ENCODE results near the gene MICALL2.

The MICALL2 gene

DNA sequence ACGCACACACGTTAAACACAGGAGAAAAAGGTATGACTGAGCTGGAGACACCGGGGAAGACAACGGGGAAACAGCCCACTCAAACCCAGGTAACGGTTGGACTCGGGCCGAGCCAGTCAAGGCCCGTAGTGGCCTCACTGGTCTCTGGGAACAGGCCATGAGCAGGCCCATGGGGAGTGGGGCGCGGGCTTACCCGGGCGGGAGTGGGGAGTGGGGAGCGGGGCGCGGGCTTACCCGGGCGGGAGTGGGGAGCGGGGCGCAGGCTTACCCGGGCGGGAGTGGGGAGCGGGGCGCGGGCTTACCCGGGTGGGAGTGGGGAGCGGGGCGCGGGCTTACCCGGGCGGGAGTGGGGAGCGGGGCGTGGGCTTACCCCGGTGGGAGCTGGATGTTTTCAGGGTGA, 33.4 kb upstream of the MICALL2 start:
- DNase-seq, result no peak

DNA sequence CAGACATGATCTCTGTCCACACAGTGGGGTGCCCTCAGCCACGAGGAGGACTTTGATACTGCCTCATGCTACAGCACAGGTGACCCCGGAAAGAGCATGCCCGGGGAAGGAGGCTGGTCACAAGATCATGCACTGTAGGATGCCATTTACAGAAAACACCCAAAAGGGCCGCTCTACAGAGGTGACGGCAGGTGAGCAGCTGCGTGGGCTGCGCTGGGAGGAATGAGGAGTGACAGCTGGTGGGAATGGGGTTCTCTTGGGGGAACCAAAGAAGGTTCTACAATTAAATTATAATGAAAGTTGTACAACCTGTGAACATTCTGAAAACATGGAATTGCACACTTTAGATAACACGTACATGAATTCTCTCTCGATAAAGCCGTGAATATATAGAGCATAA, 33.0 kb upstream of the MICALL2 start:
- DNase-seq, result no peak

DNA sequence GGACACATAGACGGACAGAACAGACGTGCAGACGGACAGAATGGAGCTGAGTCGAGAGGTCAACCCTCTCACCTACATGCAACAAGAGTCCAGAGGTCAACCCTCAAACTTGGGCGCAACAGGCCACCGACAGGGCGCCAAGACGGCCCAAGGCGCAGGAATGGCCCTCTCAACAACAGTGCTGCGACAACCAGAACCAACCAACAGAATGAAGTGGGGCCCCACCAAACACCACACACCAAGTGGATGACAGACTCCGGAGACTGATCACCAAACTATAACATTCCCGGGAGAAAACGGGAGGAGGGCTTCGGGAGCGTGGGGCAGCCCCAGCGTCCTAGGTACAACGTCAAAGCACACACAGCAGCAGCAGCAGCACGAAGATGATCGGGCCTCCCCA, 31.6 kb upstream of the MICALL2 start:
- DNase-seq, result no peak

DNA sequence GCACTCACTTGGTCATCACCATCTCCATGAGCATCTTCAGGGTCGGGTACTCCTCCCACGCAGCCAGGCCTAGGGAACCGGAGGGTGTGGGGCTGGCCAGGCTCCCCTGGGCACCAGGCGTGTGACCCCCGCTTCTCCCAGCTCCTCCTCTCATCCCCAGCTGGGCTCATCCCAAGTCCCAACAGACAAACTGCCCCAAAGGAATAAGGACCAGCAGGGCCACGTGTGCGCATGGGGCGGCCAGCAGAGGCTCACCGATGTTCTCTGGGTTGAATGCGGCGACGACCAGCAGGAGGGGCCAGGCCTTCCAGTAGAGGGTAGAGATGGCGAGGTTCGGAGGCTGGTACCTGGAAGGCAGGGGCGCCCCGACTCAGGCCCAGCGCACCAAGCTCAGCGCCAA, 30.1 kb upstream of the MICALL2 start:
- no peak for DNase-seq

DNA sequence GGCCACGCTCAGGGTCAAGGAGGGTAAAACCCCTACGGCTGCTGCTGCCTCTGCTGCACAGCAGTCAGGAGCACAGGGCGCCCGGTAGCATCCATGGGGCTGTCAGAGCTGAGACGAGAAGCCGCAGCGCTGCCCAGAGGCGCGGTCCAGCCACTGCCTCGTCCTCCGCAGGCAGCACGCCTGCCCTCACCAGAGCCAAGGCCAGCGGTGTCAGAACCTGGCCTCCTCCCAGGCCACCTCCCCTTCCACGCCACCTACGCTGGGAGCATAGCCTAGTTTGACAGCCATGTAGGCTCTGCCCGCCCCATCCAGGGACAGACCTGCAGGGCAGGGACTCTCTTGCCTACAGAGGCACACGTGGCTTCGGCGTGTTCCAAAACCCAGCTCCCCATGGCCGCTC, 28.7 kb upstream of the MICALL2 start:
- no peak for DNase-seq

DNA sequence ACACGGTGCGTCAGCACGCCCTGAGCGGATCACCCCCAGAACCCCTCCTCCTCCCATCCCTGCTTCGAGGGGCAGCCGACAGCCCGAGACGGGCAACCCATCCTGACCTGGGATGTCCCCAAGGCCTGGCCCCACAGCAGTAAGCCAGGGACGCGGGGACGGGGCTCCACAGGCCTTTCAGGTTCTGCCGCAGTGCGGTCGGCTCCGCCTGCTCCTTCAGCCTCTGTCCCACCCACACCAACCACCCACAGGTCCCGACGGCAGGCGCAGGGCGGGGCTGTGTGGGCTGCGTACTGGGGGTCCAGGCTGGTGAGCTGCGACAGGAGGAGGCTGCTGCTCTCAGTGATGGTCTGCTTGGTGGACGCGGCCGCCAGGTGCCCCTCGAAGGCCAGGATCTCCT, 28.2 kb upstream of the MICALL2 start:
- DNase-seq, result no peak

DNA sequence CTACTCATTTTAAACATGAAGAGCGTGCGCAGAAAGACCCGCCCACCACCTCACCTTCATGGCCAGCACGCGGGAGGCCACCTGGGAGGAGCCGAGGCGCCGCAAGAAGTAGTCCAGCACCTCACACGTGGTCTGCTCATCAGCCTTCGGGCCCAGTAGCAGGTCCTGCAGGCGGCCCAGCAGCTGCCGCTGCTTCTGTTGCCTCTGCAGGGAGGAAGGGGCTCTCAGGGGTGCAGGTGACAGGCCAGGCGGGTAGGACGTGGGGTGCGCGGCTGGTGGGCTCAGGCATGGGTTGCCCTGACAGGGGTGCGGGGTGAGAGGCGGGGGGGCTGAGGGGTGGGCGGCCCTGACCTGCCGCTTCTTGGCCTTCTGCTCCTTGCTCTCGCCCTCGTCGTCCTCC, 27.3 kb upstream of the MICALL2 start:
- DNase-seq, result no peak

DNA sequence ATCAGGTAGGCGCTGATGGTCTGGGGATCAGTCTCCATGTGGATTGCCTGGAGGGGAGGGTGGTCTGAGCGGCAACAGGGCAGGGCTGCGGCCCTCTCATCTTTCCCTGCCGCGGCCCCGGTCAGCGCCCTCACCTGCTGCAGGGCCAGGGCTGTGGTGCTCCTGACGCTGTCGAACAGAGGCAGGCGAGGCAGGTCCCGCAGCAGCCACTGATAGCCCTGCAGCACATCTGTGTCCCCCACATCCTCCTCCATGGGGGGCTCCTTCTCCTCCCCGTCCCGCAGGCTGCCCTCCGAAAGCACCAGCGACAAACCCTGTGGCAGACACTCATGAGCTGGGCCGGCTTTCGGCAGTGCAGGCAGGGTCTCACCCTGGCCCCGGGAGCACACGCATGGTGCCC, 25.9 kb upstream of the MICALL2 start:
- DNase-seq, result no peak

DNA sequence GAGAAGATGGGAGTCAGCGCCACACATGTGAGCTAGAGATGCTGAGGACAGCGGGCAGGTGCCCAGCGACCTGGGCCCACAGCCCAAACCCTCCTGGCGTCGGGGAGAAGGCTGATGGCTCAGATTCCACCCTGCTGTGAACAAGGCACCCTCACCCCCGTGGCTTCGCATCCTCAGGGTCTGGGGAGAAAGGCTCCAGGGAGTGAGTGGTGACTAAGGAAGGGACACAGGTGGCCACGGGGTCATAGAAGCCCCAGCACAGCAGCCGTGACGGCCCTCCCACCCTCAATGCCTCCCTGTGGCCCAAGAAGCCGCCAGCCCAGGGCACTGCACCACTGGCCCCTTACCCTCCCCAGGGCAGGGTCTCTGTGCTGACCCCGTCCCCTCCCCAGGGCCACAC, 25.3 kb upstream of the MICALL2 start:
- no peak for DNase-seq

DNA sequence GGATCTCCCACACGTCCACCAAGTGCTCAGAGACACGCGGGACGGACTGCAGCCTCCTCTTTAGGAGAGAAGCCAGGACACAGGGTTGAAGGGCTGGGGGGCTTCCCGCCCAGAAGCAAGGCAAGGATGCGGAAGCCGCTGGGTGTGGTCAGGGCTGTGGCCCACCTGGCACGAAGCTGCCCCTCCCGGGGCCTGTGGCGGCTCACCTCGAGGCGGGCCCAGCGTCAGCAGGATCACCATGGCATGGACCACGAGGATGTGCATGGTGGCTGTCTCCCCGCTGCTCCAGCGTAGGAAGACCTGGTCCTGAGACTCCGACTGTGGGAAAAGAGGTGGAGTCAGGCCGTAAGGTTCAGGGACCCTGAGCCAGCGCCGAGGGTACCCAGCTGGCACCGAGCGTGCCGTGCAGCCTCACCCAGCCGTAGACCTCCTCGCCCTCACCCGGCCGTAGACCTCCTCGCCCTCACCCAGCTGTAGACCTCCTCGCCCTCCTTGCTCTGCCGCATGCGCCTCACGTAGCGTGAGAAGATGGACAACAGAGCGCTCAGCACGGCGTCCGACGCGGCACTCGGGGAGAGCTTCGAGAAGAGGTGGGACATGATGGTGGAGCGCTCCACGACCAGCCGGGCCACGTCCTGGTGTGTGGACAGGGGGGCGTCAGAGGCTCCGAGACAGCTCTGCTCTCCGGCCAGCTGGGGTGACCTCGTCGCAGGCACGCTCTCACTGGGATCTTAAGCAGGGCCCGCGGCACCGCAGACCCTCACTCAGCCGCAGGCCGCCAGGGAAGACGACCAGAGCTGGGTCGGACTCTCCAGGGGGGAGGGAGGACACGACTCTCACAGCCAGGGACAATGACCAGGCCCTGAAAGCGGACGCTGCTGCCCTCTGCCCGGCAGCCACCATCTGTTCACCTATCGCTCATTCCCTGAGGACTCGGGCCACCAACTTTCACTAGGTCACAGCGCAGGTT, 24.6 kb upstream of the MICALL2 start:
- no peak for DNase-seq

DNA sequence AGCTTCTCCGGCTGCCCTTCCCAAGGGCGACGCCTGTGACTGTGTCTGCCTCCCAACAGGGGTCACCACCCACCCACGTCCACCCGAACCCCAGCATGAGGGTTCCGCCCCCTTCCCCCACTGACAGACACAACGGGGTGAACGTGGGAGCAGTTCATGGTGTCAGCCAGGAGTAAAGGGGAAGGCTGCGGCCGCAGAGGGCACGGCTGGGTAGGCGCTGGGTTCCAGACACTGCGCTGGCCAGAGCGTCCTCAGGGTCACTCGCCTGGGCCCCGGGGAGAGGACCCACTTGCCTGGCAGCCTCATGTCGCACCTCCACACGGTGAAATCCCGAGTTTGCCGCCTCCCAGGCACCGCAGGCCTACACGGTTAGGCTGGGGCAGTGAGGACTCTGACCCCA, 23.8 kb upstream of the MICALL2 start:
- DNase-seq, result no peak

DNA sequence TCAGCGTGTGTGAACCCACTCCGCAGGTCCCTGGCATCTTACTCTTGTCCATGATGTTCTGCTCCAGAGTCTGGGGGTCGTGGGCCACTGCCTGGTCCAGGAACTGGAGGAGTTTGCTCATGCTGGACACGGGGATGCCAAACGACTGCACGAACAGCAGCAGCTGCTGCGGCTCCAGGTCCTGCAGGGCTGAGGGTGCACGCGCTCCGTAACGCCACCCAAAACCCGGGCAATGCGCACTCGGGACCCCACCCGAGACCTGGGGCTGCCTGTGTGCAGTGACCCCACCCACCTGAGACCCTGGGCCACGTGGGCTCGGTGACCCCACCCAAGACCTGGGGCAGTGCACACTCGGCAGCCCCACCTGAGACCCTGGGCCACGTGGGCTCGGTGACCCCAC, 22.0 kb upstream of the MICALL2 start:
- no peak for DNase-seq

DNA sequence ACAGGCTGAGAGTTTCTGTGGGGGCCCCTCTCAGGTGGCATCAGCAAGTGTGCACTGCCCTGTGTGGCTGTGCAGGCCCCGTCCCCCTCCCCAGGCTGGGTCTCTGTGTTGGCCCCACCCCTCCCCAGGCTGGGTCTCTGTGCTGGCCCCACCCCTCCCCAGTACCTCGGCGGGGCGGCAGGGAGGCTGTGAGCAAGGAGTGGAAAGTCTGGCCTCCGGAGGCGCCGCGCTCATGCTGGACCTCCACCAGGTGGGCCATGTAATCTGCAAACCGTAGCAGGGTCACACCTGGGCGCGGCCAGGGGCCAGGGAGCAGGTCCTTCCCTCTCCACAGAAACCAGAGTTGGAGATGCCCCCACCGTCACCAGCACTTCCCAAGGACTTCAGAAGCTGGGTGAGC, 21.4 kb upstream of the MICALL2 start:
- DNase-seq, result no peak

DNA sequence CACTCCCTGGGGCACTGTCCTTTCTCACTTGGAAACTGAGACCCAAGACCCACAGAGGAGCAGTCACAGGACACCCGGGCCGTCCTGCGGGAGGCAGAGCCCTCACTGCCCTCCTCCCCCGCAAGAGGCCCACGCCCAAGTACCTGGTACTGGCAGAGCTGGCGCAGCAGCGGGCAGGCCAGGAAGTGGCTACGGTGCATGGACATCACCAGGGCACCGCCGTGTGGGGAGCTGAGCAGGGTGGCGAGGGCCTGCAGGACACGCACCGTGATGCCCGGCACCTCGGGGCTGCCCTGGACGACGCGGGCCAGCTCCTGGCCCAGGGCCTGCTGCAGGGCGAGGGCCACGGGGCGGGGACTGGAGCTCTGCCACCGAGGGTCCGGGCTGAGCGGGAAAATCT, 20.0 kb upstream of the MICALL2 start:
- DNase-seq, result no peak

DNA sequence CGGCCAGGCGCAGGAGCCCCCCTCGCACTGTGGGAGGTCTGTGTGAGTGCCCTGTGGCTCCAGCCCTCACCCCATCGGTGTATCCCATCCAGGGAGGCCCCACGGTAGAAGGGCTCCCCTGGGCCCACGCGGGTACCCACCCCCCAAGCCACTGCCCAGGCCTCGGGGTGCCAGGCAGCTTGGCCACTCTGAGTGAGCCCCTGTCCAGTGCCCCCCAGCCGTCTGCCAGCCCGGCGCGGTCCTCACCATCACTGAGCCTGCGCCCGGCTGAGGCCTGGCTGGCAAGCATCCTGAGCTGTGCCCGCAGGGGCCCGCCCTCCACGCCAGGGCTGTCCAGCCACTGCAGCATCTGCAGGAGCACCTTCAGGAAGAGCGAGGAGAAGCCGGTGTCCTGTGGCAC, 19.2 kb upstream of the MICALL2 start:
- DNase-seq, result no peak

DNA sequence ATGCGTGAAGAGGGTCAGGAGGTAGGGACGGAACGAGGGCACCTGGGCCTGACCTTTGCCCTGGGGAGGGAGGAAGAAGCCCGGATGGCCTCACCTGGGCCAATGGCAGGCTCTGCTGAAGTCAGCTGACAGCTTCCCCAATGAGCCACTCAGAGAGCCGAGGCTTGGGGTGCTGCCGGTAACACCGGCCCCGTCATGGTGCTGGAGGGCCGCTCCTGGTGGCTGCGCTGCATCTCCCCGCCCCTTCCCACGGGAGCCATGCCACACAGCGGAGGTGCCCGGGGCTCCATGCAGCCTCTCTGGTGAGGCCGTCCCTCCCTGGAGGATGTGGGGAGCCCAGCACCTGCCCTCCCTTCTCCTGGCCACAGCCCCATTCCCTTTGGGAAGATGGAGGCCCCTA, 17.6 kb upstream of the MICALL2 start:
- DNase-seq, result no peak

DNA sequence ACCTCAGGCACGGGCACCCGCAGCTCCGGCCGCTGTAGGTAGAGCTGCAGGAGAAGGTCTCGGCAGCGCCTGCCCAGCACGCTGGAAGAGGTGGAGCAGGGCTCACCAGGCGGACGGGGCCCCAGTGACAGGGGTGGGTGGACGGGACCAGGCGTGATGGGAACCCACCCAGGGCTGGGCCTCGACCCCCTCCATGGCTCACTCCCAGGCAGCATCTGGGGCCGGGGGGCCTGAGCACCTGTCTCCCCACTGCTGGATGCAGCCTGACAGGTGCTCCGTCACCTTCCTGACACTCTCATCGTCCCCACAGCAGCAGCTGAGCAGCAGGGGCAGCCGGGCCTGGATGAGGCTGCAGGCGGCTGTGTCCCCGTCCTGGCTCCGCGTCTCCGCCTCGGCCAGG, 16.7 kb upstream of the MICALL2 start:
- no peak for DNase-seq

DNA sequence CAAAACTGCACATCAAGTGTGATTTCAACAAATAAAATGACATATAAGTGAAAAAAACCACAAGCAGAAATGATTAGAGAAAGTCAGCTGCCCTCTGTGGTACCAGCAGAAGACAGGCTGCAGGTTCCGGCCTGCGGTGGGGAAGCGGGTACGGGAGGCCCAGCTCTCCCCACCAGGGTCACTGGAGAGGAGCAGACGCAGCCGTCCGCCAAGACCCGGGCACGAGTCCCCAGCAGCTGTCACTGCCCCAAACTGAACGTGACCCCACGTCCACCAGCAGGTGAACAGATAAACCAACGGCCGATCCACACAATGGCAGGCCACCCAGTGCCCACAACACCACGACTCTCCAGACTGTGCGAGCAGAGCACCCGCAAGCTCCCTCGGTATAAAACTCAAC, 16.1 kb upstream of the MICALL2 start:
- no peak for DNase-seq

DNA sequence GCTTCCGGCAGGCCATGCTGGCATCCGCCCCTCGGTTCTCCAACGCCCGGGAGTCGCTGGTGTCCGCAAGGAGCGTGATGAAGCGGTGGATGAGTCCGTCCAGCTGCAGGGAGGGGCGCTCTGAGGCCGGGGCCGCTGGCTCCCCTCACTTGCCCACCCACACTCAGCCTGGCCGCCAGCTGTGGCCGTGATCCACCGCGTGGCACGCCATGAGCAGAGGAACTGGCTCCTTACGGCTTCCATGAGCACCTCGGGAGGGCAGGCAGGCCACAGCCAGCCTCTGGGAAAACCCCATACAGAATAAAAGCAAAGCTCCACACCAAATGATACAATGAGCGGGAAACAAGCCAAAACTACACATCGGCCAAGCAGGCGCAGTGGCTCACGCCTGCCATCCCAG, 15.5 kb upstream of the MICALL2 start:
- no peak for DNase-seq

DNA sequence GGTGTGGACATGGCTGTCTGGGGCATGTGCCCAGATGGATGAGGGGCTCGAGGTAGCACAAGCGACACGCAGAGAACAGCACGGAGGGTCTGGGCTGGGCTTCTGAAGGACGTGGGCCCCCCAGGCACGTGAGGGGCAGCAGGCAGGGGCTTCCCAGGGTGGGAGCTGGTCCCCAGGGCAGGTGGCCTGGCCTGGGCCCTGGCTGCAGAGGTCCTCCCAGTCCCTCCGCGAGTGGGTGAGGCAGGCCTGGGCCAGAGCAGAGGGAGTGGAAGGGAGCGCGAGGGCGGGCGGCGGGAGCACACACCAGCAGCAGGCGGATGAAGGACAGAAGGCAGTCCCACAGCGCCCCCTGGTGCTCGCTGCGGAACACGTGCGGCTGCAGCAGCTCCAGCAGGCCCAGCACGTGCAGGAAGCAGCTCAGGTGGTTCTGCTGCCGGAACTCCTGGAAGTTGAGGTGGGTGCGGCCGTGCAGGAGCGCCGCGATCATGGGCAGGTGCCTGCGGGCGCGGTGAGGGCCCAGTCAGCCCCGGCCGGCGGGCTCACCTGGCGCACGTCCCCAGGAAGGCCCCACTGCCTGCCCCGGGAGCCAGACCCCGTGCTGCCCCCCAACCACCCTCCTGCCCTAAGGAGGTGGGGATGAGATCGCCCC, 14.7 kb upstream of the MICALL2 start:
- peak; percentile 85 for DNase-seq

DNA sequence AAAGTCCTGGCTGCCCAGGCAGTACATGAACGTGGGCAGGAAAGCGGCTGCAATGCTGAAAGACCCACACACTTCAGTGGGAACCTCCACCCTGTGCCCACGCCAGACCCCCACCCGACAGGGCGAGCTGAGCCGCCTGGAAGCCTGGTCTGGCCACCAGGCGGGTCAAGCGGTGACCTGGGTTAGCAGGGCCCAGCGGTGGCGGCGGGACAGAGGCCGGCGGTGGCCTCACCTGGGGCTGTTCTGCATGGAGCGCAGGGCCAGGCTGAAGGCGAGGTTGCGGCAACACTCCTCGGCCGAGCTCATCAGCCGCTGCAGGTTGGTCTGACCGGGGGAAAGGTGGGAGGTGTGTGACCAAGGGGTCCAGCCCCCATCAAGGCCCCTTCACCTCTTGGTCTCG, 11.6 kb upstream of the MICALL2 start:
- no peak for DNase-seq

DNA sequence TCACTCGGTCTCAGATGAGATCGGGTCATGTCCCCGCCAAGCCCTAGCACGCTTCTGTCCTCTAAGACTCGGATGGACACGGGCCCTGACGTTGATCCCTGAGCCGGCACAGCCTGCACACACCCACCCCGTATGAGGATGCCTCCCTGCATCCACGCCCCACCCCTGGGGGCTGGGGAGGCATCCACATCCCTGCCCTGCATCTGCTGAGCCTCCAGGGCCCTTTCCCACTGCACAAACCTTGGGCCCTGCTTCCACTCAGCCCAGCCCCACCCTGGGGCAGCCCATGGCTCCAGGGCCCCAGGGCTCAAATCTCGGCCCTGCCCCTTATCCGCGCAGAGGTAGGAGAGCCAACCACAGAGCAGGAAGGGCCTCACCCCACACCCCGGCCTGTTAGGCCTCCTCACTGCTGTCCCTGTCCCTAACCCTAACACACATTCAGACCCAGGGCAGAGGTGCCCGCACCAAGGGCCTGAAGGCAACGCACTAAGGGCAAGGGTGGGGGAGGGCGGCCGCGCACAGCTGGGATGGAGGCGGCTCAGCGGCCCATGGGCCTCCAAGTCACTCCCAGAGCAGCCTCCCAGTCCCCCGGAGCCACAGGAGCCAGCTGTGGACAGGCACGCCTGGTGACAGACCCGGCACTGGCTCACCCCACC, 9.5 kb upstream of the MICALL2 start:
- DNase-seq, result no peak

DNA sequence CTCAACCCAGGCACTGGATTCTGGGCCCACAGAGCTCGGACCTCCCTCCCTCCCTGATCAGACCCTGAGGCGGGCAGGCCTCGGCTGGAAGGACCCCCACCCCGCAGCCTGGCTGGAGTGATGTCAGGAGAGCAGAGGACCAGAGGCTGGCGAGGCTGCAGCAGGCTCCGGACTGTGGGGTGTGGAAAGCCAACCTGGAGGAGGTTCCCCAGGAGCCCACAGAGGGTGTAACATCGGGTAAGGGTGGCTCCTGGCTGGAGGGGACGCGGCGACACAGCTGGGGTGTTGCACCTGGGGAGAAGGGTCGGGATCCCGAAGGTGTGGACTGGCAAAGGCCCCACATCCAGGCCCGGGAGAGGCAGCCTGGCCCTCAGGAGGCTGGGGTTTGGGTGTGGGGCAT, 8.9 kb upstream of the MICALL2 start:
- DNase-seq, result no peak

Data from hematopoietic multipotent progenitor cell treated with erythropoietin and hydrocortisone succinate and interleukin-3 and kit ligand, for 8 days (in vitro differentiated cells).